Measurements from ENCODE around the gene TTC34. TPM values are rescaled to one million over a fixed set of nuclear protein-coding genes. Genes with fewer than 3 reads are reported as not detected.
A peak's percentile ranks its signal among the peaks of the same experiment; 100 is the strongest.
"Not testable (repeated sequence)": the region's sequence is repeated elsewhere in the genome, so short reads cannot be mapped to it uniquely, and the experiment has no call there.

The TTC34 gene
- total RNA-seq, 1 donor from 2014 or later = 1.4 TPM

- ATAC-seq; intact Hi-C loops (cut with DNase I): not testable (repeated sequence)
- peak; percentile 76 for DNase-seq (ENCODE audit: low spot score)
These were observed 144.4 kb downstream of the TTC34 start for GRCh38 chr1:2657124-2657523.

GRCh38 chr1:2655598-2656434 lies 145.7 kb downstream of the TTC34 start:
- intact Hi-C loops (cut with DNase I); ATAC-seq: not testable (repeated sequence)
- peak; percentile 79 for DNase-seq (ENCODE audit: low spot score)

GRCh38 chr1:2654443-2654948 lies 147.0 kb downstream of the TTC34 start:
- ATAC-seq = peak; percentile 38
- DNase-seq (ENCODE audit: low spot score); intact Hi-C loops (cut with DNase I): not testable (repeated sequence)

GRCh38 chr1:2653741-2654442 lies 147.6 kb downstream of the TTC34 start:
- intact Hi-C loops (cut with DNase I); ATAC-seq: not testable (repeated sequence)
- peak; percentile 85 for DNase-seq (ENCODE audit: low spot score)

GRCh38 chr1:2652926-2653571 lies 148.4 kb downstream of the TTC34 start:
- DNase-seq (ENCODE audit: low spot score) = peak; percentile 72
- ATAC-seq; intact Hi-C loops (cut with DNase I): not testable (repeated sequence)

- DNase-seq (ENCODE audit: low spot score) = peak; percentile 69
- intact Hi-C loops (cut with DNase I); ATAC-seq: not testable (repeated sequence)
These were observed 149.2 kb downstream of the TTC34 start for GRCh38 chr1:2652152-2652925.

GRCh38 chr1:2650967-2651645 lies 150.4 kb downstream of the TTC34 start:
- DNase-seq (ENCODE audit: low spot score) (peak; percentile 28), ATAC-seq (no peak)
- intact Hi-C loops (cut with DNase I) = no loop called here

- intact Hi-C loops (cut with DNase I) = no loop called here
- ATAC-seq (no peak), DNase-seq (ENCODE audit: low spot score) (no peak)
These were observed 154.7 kb downstream of the TTC34 start for GRCh38 chr1:2646837-2647236.

GRCh38 chr1:2645776-2646175 lies 155.7 kb downstream of the TTC34 start:
- ATAC-seq = no peak
- DNase-seq (ENCODE audit: low spot score) = peak; percentile 49
- intact Hi-C loops (cut with DNase I) = no loop called here

- no peak for ATAC-seq
- intact Hi-C loops (cut with DNase I) = no loop called here
- peak; percentile 50 for DNase-seq (ENCODE audit: low spot score)
These were observed 156.3 kb downstream of the TTC34 start for GRCh38 chr1:2645143-2645542.

- ATAC-seq (no peak), DNase-seq (ENCODE audit: low spot score) (peak; percentile 52)
- intact Hi-C loops (cut with DNase I) = no loop called here
These were observed 156.8 kb downstream of the TTC34 start for GRCh38 chr1:2644591-2645101.

- DNase-seq (ENCODE audit: low spot score) = peak; percentile 53
These were observed 157.3 kb downstream of the TTC34 start for GRCh38 chr1:2644171-2644570.

GRCh38 chr1:2643414-2644077 lies 157.9 kb downstream of the TTC34 start:
- DNase-seq (ENCODE audit: low spot score) (peak; percentile 53), ATAC-seq (no peak)
- intact Hi-C loops (cut with DNase I) = no loop called here

More at GRCh38 chr1:2644171-2644570, 157.3 kb downstream of the TTC34 start:
- ATAC-seq = no peak
- intact Hi-C loops (cut with DNase I) = no loop called here

GRCh38 chr1:2642560-2643413 lies 158.7 kb downstream of the TTC34 start:
- intact Hi-C loops (cut with DNase I) = no loop called here
- DNase-seq (ENCODE audit: low spot score) = peak; percentile 96
- peak; percentile 95 for ATAC-seq

- DNase-seq (ENCODE audit: low spot score) = no peak
- ATAC-seq = peak; percentile 12
- intact Hi-C loops (cut with DNase I) = no loop called here
These were observed 159.3 kb downstream of the TTC34 start for GRCh38 chr1:2642131-2642559.

GRCh38 chr1:2641381-2642130 lies 159.9 kb downstream of the TTC34 start:
- intact Hi-C loops (cut with DNase I) = no loop called here

More at GRCh38 chr1:2641381-2642130, 159.9 kb downstream of the TTC34 start:
- DNase-seq (ENCODE audit: low spot score) (peak; percentile 54), ATAC-seq (no peak)
